ENCODE data around the gene FTSJ3. TPM values are rescaled to one million over a fixed set of nuclear protein-coding genes. Genes with fewer than 3 reads are reported as not detected.

Gene FTSJ3
- total RNA-seq, 4 donors from 2014 or later, result 46.8 to 72.4 (median 56.2) TPM

GRCh38 chr17:63816123-63816522, 11.3 kb downstream of the FTSJ3 start:
- 93% methylated on average over 2 of the region's 2 CpGs for WGBS
- DNase-seq (ENCODE audit: extremely low spot score), result no peak
- no peaks in the 10 kb centered on the region for H3K27me3 ChIP-seq
- H3K9me3 ChIP-seq, result no peaks in the 10 kb centered on the region
- intact Hi-C loops (cut with DNase I), result no loop called here
- peaks cover 0 to 9% (median 2%) of the 10 kb centered on the region in 4 donors for H3K4me1 ChIP-seq
- TF ChIP-seq EP300 (IDR thresholded peaks at IDR 0.05), result no peak
- TF ChIP-seq POLR2AphosphoS5 (IDR thresholded peaks at IDR 0.05), result no peak
- TF ChIP-seq CTCF (IDR thresholded peaks at IDR 0.05), result no peak
- no peak for TF ChIP-seq POLR2A (IDR thresholded peaks at IDR 0.05; ENCODE audit: low read depth)
- H3K27ac ChIP-seq (replicated peaks in 1 of 4), result no peak overlapping the region
- H3K36me3 ChIP-seq, result peaks cover 94 to 100% (median 100%) of the 10 kb centered on the region in 4 donors
- no peak overlapping the region for H3K4me3 ChIP-seq

- Histone ChIP-seq H3K27ac (replicated peaks in 1 of 4) (no peak overlapping the region), H3K36me3 (peaks cover 93 to 100% (median 98%) of the 10 kb centered on the region in 4 donors), H3K4me3 (no peak overlapping the region), H3K27me3 (no peaks in the 10 kb centered on the region), H3K4me1 (no peaks in the 10 kb centered on the region), H3K9me3 (no peaks in the 10 kb centered on the region)
- no peak for TF ChIP-seq CTCF (IDR thresholded peaks at IDR 0.05)
- no peak for TF ChIP-seq POLR2AphosphoS5 (IDR thresholded peaks at IDR 0.05)
- 82% methylated on average over 9 of the region's 9 CpGs for WGBS
- DNase-seq (ENCODE audit: extremely low spot score), result no peak
- intact Hi-C loops (cut with DNase I), result no loop called here
Observed at GRCh38 chr17:63809970-63810369, 17.5 kb downstream of the FTSJ3 start.

- WGBS, result 85% methylated on average over 2 of the region's 2 CpGs
- DNase-seq (ENCODE audit: extremely low spot score), result no peak
- no peak overlapping the region for H3K4me3 ChIP-seq
- H3K36me3 ChIP-seq, result peaks cover 68 to 100% (median 96%) of the 10 kb centered on the region in 4 donors
- intact Hi-C loops (cut with DNase I), result no loop called here
- H3K9me3 ChIP-seq, result no peaks in the 10 kb centered on the region
- no peak overlapping the region for H3K27ac ChIP-seq (replicated peaks in 1 of 4)
- H3K27me3 ChIP-seq, result no peaks in the 10 kb centered on the region
- no peaks in the 10 kb centered on the region for H3K4me1 ChIP-seq
- no peak for TF ChIP-seq POLR2A (IDR thresholded peaks at IDR 0.05; ENCODE audit: low read depth)
- TF ChIP-seq CTCF (IDR thresholded peaks at IDR 0.05), result no peak
- TF ChIP-seq POLR2AphosphoS5 (IDR thresholded peaks at IDR 0.05), result no peak
- TF ChIP-seq EP300 (IDR thresholded peaks at IDR 0.05), result no peak
Observed at GRCh38 chr17:63805591-63805990, 21.9 kb downstream of the FTSJ3 start.

- Histone ChIP-seq H3K27me3 (no peaks in the 10 kb centered on the region), H3K4me3 (no peak overlapping the region), H3K36me3 (peaks cover 68 to 100% (median 96%) of the 10 kb centered on the region in 4 donors), H3K27ac (replicated peaks in 1 of 4) (no peak overlapping the region), H3K9me3 (no peaks in the 10 kb centered on the region), H3K4me1 (no peaks in the 10 kb centered on the region)
- intact Hi-C loops (cut with DNase I), result no loop called here
- TF ChIP-seq CTCF (IDR thresholded peaks at IDR 0.05) (no peak), POLR2AphosphoS5 (IDR thresholded peaks at IDR 0.05) (no peak), EP300 (IDR thresholded peaks at IDR 0.05) (no peak), POLR2A (IDR thresholded peaks at IDR 0.05; ENCODE audit: low read depth) (no peak)
- WGBS, result 64% methylated on average over 1 of the region's 1 CpG
- no peak for DNase-seq (ENCODE audit: extremely low spot score)
Observed at GRCh38 chr17:63804328-63804727, 23.1 kb downstream of the FTSJ3 start.

GRCh38 chr17:63800783-63801182, 26.7 kb downstream of the FTSJ3 start:
- Histone ChIP-seq H3K4me1 (no peaks in the 10 kb centered on the region), H3K27ac (replicated peaks in 1 of 4) (no peak overlapping the region), H3K9me3 (no peaks in the 10 kb centered on the region), H3K27me3 (no peaks in the 10 kb centered on the region), H3K36me3 (peaks cover 62 to 100% (median 94%) of the 10 kb centered on the region in 4 donors), H3K4me3 (no peak overlapping the region)
- WGBS, result 88% methylated on average over 1 of the region's 1 CpG
- no peak for DNase-seq (ENCODE audit: extremely low spot score)
- no peak for TF ChIP-seq EP300 (IDR thresholded peaks at IDR 0.05)
- no peak for TF ChIP-seq POLR2AphosphoS5 (IDR thresholded peaks at IDR 0.05)
- TF ChIP-seq CTCF (IDR thresholded peaks at IDR 0.05), result no peak
- no peak for TF ChIP-seq POLR2A (IDR thresholded peaks at IDR 0.05; ENCODE audit: low read depth)
- intact Hi-C loops (cut with DNase I), result no loop called here

All from esophagus muscularis mucosa (tissue), 4 donors.